SK-N-SH (cell line): ENCODE results near the gene LHX4.

Experiments
- FOXM1 ChIP-seq: IDR thresholded peaks from 2 replicates; pipeline ENCODE4 v1.4.0; 2012; ENCODE audit warnings: low read depth, mild to moderate bottlenecking
- GATA2 ChIP-seq: sonication (generic); formaldehyde crosslinking; IDR thresholded peaks from 2 replicates; pipeline ENCODE4 v1.5.0; 2020; ENCODE audit warnings: mild to moderate bottlenecking, missing genetic modification reagents
- JUND ChIP-seq: IDR thresholded peaks from 2 replicates; pipeline ENCODE4 v1.4.0; 2012
- NRF1 ChIP-seq: IDR thresholded peaks from 2 replicates; pipeline ENCODE4 v1.6.1; 2012; ENCODE audit warnings: low read depth, mild to moderate bottlenecking, low read length
- RCOR1 ChIP-seq: fragments of 150-350 bp; IDR thresholded peaks from 2 replicates; pipeline ENCODE4 v1.6.1; 2017; ENCODE audit warnings: antibody characterized with exemption, low read length
- SMC3 ChIP-seq: IDR thresholded peaks from 2 replicates; pipeline ENCODE4 v1.6.1; 2012; ENCODE audit warnings: low read depth, low read length, improper control_type of control experiment
- TAF1 ChIP-seq: IDR thresholded peaks from 2 replicates; pipeline ENCODE4 v1.6.1; 2012; ENCODE audit warnings: low read depth, mild to moderate bottlenecking, low read length, moderate library complexity, borderline replicate concordance
- TF ChIP-seq, protein P1 (sequence below): fragments of 200-600 bp; sonication (generic); IDR thresholded peaks from 2 replicates; pipeline ENCODE4 v1.6.1; 2017; ENCODE audit warnings: antibody characterized with exemption, mild to moderate bottlenecking, moderate library complexity
- TF ChIP-seq, protein P2 (sequence below): IDR thresholded peaks from 2 replicates; pipeline ENCODE4 v1.4.0; 2012; ENCODE audit warnings: low read depth, borderline replicate concordance
- TF ChIP-seq, protein P3 (sequence below): IDR thresholded peaks from 2 replicates; pipeline ENCODE4 v1.4.0; 2012; ENCODE audit warnings: low read depth
- TF ChIP-seq, protein P4 (sequence below): IDR thresholded peaks from 2 replicates; pipeline ENCODE4 v1.6.1; 2012; ENCODE audit warnings: mild to moderate bottlenecking, low read depth, low read length, moderate library complexity

DNA sequence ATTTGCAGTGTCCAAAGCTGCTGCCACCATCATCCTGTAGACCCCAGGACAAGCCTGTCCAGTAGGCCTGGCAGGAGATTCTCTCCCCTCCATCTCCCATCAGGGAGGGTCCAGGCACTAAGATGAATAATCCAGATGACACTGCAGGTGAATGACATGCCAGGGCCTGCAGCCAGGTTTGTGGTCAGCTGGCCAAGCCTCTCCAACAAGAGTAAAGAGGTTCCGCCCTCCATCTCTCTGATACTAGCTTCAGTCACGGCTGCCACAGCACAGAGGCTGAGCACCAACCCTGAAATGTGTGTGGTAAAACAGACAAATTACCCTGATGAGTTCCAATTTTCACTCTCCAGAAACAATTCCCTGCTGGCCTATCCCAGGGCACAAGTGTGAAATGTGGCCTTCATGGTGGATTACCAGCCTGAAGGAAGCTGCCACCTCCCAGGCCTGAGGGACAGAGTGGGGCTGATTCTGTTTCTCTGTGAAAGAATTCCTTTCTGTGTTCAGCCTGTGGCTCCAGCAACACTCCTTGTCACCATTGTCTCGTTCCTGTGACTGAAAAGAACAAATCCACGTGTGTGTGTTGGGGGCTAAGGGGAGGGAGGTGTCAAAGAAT is 19.9 kb upstream of the LHX4 start:
- TF ChIP-seq, protein P1, sequence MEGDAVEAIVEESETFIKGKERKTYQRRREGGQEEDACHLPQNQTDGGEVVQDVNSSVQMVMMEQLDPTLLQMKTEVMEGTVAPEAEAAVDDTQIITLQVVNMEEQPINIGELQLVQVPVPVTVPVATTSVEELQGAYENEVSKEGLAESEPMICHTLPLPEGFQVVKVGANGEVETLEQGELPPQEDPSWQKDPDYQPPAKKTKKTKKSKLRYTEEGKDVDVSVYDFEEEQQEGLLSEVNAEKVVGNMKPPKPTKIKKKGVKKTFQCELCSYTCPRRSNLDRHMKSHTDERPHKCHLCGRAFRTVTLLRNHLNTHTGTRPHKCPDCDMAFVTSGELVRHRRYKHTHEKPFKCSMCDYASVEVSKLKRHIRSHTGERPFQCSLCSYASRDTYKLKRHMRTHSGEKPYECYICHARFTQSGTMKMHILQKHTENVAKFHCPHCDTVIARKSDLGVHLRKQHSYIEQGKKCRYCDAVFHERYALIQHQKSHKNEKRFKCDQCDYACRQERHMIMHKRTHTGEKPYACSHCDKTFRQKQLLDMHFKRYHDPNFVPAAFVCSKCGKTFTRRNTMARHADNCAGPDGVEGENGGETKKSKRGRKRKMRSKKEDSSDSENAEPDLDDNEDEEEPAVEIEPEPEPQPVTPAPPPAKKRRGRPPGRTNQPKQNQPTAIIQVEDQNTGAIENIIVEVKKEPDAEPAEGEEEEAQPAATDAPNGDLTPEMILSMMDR, result no peak
- TF ChIP-seq RCOR1, result no peak
- TF ChIP-seq TAF1, result no peak
- TF ChIP-seq, protein P2, sequence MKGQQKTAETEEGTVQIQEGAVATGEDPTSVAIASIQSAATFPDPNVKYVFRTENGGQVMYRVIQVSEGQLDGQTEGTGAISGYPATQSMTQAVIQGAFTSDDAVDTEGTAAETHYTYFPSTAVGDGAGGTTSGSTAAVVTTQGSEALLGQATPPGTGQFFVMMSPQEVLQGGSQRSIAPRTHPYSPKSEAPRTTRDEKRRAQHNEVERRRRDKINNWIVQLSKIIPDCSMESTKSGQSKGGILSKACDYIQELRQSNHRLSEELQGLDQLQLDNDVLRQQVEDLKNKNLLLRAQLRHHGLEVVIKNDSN, result no peak
- TF ChIP-seq SMC3, result no peak
- TF ChIP-seq, protein P3, sequence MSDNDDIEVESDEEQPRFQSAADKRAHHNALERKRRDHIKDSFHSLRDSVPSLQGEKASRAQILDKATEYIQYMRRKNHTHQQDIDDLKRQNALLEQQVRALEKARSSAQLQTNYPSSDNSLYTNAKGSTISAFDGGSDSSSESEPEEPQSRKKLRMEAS, result no peak
- TF ChIP-seq, protein P4, sequence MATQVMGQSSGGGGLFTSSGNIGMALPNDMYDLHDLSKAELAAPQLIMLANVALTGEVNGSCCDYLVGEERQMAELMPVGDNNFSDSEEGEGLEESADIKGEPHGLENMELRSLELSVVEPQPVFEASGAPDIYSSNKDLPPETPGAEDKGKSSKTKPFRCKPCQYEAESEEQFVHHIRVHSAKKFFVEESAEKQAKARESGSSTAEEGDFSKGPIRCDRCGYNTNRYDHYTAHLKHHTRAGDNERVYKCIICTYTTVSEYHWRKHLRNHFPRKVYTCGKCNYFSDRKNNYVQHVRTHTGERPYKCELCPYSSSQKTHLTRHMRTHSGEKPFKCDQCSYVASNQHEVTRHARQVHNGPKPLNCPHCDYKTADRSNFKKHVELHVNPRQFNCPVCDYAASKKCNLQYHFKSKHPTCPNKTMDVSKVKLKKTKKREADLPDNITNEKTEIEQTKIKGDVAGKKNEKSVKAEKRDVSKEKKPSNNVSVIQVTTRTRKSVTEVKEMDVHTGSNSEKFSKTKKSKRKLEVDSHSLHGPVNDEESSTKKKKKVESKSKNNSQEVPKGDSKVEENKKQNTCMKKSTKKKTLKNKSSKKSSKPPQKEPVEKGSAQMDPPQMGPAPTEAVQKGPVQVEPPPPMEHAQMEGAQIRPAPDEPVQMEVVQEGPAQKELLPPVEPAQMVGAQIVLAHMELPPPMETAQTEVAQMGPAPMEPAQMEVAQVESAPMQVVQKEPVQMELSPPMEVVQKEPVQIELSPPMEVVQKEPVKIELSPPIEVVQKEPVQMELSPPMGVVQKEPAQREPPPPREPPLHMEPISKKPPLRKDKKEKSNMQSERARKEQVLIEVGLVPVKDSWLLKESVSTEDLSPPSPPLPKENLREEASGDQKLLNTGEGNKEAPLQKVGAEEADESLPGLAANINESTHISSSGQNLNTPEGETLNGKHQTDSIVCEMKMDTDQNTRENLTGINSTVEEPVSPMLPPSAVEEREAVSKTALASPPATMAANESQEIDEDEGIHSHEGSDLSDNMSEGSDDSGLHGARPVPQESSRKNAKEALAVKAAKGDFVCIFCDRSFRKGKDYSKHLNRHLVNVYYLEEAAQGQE, result no peak
- TF ChIP-seq GATA2 (CRISPR knock-in tag), result no peak
- no peak for TF ChIP-seq JUND
- TF ChIP-seq FOXM1, result no peak
- no peak for TF ChIP-seq NRF1
